IMR-90 (cell line): Measurements from ENCODE around the gene GRIN2B.

Experiments used
- FOS ChIP-seq: fragments of 150-350 bp; IDR thresholded peaks from 2 replicates; pipeline ENCODE4 v1.6.1; 2016; ENCODE audit warnings: low read depth, low read length
- MXI1 ChIP-seq: IDR thresholded peaks from 2 replicates; pipeline ENCODE4 v1.6.1; 2012; ENCODE audit warnings: low read depth, mild to moderate bottlenecking, low read length, moderate library complexity, borderline replicate concordance
- POLR2A ChIP-seq: IDR thresholded peaks from 2 replicates; pipeline ENCODE4 v1.6.1; 2012; ENCODE audit warnings: mild to moderate bottlenecking, low read depth, low read length
- RAD21 ChIP-seq: IDR thresholded peaks from 2 replicates; pipeline ENCODE4 v1.6.1; 2012; ENCODE audit warnings: low read length, improper control_type of control experiment
- RFX5 ChIP-seq: IDR thresholded peaks from 2 replicates; pipeline ENCODE4 v1.8.0; 2012; ENCODE audit warnings: low read depth, mild to moderate bottlenecking, low read length, moderate library complexity
- TF ChIP-seq, protein P1 (sequence below): conservative IDR thresholded peaks from 2 replicates; pipeline ENCODE4 v1.5.1; 2012; ENCODE audit warnings: mild to moderate bottlenecking, low read depth, low read length, improper control_type of control experiment
- TF ChIP-seq, protein P2 (sequence below): fragments of 150-350 bp; IDR thresholded peaks from 2 replicates; pipeline ENCODE4 v1.6.1; 2016; ENCODE audit warnings: low read depth, mild to moderate bottlenecking, low read length, moderate library complexity, borderline replicate concordance

DNA sequence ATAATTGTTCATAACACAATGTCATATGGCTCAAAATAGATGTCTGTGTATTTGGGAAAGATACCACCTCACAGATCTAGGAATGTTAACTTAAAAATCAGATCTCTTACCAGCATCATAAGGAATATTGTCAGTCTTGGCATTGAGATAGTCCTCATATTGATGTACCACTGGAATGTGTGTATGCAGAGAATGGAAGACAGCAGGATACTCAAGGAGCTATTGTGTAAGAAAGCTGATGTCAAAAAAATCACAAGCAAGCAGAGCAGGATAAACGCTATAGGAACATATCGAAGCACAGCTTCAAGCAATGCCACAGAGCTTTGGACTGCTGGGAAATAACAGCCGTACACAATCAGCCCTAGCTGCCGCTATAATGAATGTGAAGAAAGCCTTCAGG is 45.1 kb upstream of the GRIN2B start:
- TF ChIP-seq POLR2A (no peak), RFX5 (no peak), FOS (no peak), RAD21 (no peak), MXI1 (no peak)
- TF ChIP-seq, protein P1, sequence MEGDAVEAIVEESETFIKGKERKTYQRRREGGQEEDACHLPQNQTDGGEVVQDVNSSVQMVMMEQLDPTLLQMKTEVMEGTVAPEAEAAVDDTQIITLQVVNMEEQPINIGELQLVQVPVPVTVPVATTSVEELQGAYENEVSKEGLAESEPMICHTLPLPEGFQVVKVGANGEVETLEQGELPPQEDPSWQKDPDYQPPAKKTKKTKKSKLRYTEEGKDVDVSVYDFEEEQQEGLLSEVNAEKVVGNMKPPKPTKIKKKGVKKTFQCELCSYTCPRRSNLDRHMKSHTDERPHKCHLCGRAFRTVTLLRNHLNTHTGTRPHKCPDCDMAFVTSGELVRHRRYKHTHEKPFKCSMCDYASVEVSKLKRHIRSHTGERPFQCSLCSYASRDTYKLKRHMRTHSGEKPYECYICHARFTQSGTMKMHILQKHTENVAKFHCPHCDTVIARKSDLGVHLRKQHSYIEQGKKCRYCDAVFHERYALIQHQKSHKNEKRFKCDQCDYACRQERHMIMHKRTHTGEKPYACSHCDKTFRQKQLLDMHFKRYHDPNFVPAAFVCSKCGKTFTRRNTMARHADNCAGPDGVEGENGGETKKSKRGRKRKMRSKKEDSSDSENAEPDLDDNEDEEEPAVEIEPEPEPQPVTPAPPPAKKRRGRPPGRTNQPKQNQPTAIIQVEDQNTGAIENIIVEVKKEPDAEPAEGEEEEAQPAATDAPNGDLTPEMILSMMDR, result no peak
- TF ChIP-seq, protein P2, sequence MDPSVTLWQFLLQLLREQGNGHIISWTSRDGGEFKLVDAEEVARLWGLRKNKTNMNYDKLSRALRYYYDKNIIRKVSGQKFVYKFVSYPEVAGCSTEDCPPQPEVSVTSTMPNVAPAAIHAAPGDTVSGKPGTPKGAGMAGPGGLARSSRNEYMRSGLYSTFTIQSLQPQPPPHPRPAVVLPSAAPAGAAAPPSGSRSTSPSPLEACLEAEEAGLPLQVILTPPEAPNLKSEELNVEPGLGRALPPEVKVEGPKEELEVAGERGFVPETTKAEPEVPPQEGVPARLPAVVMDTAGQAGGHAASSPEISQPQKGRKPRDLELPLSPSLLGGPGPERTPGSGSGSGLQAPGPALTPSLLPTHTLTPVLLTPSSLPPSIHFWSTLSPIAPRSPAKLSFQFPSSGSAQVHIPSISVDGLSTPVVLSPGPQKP, result no peak
